Esophagus squamous epithelium (tissue), 4 donors: ENCODE results near the gene CNTNAP2.
"Not testable (repeated sequence)": the region's sequence is repeated elsewhere in the genome, so short reads cannot be mapped to it uniquely, and the experiment has no call there.

Experiments used
- CTCF ChIP-seq, 6 experiments: fragments of 450-650 bp in 4 of 6; fragments of 200-600 bp in 2 of 6; sonication (generic) in 2 of 6; IDR thresholded peaks; one replicate each; pipeline ENCODE4 v1.5.1; 2016 to 2019; ENCODE audit warnings: antibody characterized with exemption in 6 of 6, mild to moderate bottlenecking in 4 of 6, moderate library complexity in 4 of 6
- POLR2A ChIP-seq, 4 donors: fragments of 450-650 bp; IDR thresholded peaks; one replicate each; pipeline ENCODE4 v1.6.1; 2017; ENCODE audit warnings: antibody characterized with exemption in 4 of 4, mild to moderate bottlenecking in 4 of 4, moderate library complexity in 3 of 4

- not testable (repeated sequence) for TF ChIP-seq CTCF, POLR2A (IDR thresholded peaks at IDR 0.05)
Observed at GRCh38 chr7:148078111-148078510, 1961.5 kb downstream of the CNTNAP2 start.
